Sigmoid colon (tissue), 4 donors: ENCODE measurements around the gene BCAR3.
A peak's percentile ranks its signal among the peaks of the same experiment; 100 is the strongest.

Experiments
- CTCF ChIP-seq, 4 experiments: fragments of 450-650 bp in 3 of 4; fragments of 200-600 bp in 1 of 4; IDR thresholded peaks; one replicate each; pipeline ENCODE4 v1.5.1; 2016 to 2019; ENCODE audit warnings: antibody characterized with exemption in 4 of 4, mild to moderate bottlenecking in 3 of 4, moderate library complexity in 2 of 4
- POLR2A ChIP-seq, 2 donors: fragments of 450-650 bp; IDR thresholded peaks; one replicate each; pipeline ENCODE4 v1.6.1; 2016; ENCODE audit warnings: antibody characterized with exemption in 2 of 2, mild to moderate bottlenecking in 2 of 2, moderate library complexity in 2 of 2
- POLR2AphosphoS5 ChIP-seq, 4 donors: sonication (generic); formaldehyde crosslinking; IDR thresholded peaks; one replicate each; pipeline ENCODE4 v1.6.1; 2017; ENCODE audit warnings: antibody characterized with exemption in 4 of 4

GRCh38 chr1:93680420-93681100 lies 1.1 kb downstream of the BCAR3 start:
- TF ChIP-seq CTCF (IDR thresholded peaks at IDR 0.05) (peak; percentile 25 to 78 (median 68)), POLR2AphosphoS5 (IDR thresholded peaks at IDR 0.05) (peak; percentile 67 to 83 (median 82)), POLR2A (IDR thresholded peaks at IDR 0.05) (peak in 1 of 2 donors; percentile 19)
